Activated CD4-positive, CD25-positive, alpha-beta regulatory T cell (primary cell): Measurements from ENCODE around the gene DENND5B.
"Not testable (repeated sequence)": the region's sequence is repeated elsewhere in the genome, so short reads cannot be mapped to it uniquely, and the experiment has no call there.

Source experiments
- DNase-seq, 4 experiments: peaks; one replicate each; lab custom pipeline; 2025; lab: John Stamatoyannopoulos, UW

Gene DENND5B

DNA sequence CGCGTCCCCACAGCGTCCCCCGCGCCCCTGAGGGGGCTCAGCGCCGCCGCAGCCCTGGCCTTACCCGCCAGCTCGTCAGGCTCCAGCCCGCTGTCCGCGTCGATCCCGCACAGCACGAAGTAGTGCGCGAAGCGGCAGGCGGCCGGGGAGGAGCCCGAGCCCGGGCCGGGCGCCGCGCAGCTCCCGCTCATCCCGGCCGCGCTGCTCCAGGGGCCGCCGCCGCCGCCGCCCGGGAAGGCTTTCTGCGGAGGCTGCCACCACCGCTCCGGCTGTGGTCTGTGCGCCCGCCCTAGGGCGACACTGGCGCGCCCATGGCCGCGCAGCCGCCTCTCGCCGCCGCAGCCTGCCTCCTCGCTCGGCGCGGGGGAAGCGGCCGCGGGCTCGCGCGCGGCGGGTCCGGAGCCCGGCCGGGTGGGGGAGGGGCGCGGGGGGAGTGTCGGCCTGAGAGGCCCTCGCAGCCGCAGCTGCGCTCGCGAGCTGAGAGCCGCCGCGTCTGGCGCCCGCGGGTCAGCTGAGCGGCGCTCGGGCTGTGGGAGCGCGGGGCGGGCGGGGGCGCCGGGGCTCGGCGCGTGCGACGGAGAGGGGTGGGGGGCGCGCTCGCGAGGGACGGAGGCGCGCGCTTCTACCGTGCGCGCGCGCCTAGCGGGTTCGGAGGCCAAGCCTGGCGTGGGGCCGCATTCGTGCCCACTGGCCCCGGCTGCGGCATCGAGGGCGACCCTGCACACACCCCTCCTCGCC is at the start of gene DENND5B:
DENND5B (minus strand) TSS at position 495 of the 738 bp plus-strand sequence; CDS start at position 191, 304 bp downstream.
- DNase-seq: no peak

GRCh38 chr12:31634620-31635019 is 43.7 kb upstream of the DENND5B start:
- no peak for DNase-seq

DNA sequence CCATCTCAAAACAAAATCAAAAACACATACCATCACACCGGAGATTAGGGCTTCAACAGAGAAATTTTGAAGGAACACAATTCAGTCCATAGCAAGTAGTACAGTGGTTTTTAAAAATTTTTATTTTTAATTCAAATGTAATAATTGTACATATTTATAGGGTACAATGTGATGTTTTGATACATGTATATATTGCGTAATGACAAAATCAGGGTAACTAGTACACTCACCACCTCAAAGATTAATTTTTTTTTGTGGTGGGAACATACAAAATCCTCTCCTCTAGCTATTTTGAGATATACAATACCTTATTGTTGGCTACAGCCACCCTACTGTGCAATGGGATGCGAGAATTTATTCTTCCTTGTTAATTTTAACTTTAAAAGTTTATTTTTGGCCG is 42.5 kb upstream of the DENND5B start:
- DNase-seq: no peak

DNA sequence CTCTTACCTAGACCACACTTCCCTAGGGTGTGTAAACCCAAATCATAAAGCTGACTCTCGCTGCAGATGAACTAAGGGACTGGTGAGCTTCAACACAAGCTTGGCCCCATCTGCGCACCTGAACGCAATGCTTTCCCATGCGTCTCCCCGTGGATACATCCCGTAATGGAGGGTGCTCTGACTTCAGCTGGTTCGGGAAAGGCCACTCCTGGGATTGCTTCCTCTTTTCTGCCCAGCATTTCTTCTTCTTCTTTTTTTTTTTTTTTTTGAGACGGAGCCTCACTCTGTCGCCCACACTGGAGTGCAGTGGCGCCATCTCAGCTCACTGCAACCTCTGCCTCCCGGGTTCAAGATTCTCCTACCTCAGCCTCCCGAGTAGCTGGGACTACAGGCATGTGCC is 40.9 kb upstream of the DENND5B start:
- no peak for DNase-seq

DNA sequence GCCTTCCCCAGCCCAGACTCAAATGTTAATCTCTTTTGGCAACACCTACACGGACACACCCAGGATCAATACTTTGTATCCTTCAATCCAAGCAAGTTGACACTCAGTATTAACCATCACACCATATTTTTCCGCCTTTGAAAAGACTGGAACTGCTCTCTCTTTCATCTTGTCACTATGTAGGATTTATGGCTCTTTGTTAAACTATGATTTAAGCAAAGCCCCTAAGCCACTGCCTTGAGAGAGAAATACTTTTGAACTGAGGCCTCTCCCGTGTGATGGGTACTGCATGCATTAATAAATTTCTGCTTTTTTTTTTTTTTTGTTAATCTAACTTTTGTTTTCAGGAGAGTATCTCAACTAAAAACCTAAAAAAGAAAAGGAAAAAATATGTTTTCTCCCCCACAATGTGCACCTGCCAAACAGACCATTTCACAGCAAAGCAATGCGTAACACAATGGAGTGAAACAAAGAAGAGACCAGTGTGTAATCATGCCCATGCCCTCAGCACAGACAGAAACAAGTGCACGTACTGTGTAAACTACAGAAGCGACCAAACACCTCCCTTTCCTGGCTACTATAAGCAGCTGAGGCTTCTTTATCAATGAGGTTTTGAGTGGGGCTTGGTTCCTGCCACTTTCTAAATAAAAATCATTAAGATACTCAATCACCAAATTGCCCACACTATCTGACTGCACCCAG is 40.2 kb upstream of the DENND5B start:
- DNase-seq: no peak

DNA sequence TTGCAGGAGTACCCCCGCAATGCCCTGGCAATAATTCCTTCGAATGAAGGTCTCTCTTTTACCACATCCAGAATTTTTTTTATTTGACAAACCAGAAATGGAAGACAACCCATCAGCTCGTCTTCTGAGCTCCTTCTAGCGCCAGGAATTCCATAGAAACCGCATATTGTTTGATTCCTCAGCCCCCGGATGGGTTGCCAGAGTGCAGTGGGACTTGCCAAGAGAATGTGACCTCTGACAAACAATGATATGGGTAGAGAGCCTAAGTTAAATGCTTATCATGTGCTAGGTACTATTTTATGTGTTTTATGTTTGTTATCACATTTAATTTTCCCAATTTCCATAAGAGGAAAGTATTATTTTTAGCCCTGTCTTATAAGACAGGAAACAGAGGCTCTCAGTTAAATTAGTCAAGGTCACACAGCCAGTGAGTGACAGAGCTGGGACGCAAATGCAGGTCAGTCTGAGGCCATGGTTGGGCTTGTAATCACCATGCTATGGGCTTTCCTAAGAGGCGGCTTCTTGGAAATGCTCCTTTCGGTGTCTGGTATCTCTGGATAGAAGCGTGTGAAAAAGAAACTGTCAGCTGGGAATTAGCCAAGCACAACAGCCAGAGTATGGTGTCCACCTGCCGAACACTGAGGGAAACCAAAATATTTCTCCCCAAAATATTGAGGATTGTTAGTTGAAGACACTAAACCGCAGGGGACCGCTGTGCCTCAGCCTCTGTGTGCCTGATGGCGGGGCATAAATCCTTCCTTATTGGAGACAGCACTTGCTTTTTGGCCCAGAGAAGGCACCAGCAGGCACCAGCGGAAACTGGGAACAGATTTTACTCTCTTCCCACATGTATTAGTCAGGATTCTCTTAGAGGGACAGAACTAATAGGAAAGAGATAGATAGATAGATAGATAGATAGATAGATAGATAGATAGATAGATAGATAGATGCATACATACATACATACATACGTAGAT is 39.1 kb upstream of the DENND5B start:
- DNase-seq: no peak

DNA sequence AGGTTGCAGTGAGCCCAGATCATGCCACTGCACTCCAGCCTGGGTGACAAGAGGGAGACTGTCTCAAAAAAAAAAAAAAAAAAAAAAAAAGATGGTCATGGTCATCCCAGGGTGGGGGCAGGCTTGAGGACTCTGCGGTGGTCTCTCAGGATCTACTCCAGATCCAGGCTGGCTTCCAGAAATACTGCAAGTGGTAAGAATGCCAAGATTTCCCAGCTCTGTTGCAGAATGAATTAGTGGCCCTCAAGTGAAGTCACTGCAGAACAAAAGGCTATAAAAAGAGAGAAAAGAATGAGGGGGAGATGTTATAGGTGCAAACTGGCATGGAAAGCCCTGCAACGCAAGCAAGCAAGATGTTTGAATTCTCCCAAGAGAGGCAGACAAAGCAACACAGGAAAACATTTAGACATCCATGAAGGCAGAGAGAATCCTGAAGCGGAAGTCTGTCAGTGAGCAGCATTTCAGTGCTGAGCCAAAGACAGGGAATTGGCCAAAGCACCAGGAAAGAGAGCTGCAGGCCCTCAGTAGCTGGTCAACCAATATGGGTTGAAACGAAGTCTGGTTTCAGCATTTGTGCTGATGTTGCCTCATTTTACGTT is 36.6 kb upstream of the DENND5B start:
- no peak for DNase-seq

DNA sequence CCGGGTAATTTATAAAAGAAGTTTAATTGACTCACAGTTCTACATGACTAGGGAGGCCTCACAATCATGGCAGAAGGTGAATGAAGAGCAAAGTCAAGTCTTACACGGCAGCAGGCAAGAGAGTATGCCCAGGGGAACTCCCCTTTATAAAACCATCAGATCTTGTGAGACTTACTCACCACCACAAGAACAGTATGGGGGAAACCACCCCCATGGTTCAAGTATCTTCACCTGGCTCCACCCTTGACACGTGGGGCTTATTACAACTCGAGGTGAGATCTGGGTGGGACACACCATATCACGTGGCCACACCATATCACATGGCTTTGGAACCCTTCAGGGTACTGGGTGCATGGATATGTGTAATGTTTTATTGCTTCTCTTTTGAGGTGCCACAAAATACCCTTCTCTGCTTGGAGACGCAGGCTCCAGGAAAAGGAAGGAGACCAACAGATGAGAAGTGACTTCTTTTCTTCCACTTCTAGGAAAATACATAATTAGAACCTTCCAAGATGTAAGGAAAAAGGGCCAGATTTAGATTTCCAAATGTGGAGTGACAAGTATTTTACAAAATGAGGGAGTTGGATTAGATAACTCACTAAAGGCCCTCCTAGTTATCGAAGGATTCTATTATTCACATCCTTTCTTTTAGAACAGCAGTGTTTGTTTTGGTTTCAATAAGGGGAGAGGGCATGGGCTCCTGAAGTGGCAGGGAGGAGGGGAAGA is 35.5 kb upstream of the DENND5B start:
- DNase-seq: no peak

- no peak for DNase-seq
Observed at GRCh38 chr12:31622038-31622437, 31.1 kb upstream of the DENND5B start.

GRCh38 chr12:31620311-31620710 is 29.4 kb upstream of the DENND5B start:
- DNase-seq: no peak

DNA sequence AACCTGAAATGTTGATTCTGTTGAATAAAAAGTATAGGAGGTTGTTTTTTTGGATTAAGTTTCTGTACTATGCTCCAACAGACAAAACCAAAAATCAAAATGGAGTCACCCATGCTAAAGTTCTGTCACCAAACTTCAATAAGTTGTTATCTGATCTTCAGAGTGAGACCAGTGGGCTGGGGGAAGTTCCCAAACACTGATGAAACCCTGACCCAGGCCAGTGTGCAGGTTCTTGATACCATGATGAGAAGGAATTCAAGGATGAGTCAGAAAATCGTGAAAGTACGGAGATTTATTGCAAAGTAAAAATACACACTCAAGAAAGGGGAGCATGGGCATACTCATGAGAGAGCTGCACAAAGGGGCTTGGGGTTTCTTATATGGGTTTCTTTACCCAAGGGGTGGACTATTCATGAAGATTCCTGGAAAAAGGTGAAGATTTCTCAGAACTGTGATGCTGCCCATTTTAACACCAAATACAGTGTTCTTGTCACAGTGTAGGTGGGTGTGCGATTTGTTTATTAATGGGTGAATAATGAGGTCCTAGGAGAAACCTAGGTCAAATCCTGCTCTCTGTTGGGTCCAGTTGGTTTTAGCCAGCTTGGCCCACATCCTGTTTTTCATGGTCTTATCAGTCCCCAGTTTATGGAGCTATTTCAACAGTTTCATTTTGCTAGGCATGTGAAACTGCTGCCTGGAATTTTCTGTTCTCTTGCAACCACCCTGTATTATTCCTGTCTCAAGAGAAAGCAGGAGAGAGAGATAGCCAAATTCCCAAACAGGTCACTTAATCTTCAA is 27.5 kb upstream of the DENND5B start:
- no peak for DNase-seq

DNA sequence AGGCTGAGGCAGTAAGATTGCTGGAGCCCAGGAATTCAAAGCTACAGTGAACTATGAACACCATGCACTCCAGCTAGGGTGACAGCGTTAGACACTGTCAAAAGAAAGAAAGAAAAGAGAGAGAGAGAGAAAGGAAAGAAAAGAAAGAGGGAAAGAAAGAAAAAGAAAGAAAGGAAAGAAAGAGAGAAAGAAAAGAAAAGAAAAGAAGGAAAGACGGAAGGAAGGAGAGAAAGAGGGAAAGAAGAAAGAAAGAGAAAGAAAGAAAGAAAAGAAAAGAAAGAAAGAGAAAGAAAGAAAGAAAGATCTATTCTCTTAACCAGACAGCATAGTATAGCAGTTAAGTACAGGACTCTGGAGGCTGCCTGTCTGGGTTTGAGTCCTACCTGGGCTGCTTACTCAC is 21.9 kb upstream of the DENND5B start:
- DNase-seq: no peak

DNA sequence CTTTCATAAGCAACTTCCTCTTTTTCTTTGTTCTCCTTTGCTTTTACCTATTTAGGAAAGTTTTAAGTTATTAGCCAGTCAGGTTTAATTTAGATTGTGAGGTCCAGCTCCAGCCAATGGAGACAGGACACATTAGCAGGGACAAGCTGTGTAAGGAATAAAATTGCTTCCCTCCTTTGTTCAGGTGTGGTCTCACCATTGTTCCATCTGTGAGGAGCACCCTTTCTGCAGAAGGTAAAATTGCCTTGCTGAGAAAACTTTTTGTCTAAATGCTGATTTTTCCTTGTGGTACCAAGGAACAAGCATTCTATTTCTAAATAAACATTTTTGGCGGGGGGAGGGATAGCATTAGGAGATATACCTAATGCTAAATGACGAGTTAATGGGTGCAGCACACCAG is 17.4 kb upstream of the DENND5B start:
- DNase-seq: not testable (repeated sequence)

GRCh38 chr12:31605531-31605930 is 14.6 kb upstream of the DENND5B start:
- DNase-seq: no peak

DNA sequence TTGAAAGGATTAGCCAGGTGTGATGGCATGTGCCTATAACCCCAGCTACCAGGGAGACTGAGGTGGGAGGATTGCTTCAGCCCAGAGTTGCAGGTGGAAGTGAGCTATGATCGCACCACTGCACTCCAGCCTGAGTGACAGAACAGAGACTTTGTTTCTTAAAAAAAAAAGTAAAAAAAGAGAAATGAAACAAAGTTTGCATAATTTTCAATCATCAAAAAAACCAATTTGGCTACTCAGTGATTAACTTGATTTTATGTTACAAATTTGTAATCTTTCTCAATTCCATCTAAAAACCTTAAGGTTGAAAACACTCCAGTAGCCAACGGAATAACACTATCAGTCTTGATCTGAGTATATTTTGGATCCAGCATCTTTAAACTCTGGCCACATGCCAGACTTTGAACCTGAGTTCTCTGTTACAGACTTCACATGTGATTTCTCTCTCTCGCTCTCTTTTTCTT is 12.6 kb upstream of the DENND5B start:
- DNase-seq: no peak

- DNase-seq: no peak
Observed at GRCh38 chr12:31600750-31601149, 9.8 kb upstream of the DENND5B start.

- no peak for DNase-seq
Observed at GRCh38 chr12:31600252-31600651, 9.3 kb upstream of the DENND5B start.

DNA sequence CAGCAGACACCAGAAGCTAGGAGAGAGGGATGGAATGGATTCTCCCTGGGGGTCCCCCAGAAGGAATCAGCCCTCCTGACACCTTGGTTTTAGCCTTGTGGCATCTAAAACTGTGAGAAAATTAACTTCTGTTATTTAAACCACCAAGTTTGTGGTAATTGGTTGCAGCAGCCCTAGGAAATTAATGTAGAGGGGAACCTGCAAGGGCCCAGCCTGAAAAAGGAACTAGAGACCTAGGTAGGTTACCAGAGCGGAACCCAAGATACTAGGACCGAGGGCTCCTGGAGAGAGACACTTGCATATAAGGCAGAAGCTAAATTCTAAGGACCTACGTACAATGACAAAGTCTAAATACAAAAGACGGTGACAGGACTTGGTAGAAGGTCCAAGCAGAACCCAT is 8.1 kb upstream of the DENND5B start:
- DNase-seq: no peak

GRCh38 chr12:31597066-31597465 is 6.1 kb upstream of the DENND5B start:
- no peak for DNase-seq

GRCh38 chr12:31594681-31595080 is 3.7 kb upstream of the DENND5B start:
- no peak for DNase-seq
